NCI-H1417 (cell line): ENCODE results near the gene PNPLA2.

ENCODE experiments used
- DNase-seq, 3 experiments: peaks; one replicate each; lab custom pipeline; 2025; lab: John Stamatoyannopoulos, UW

PNPLA2 gene

GRCh38 chr11:843818-844692, 25.3 kb downstream of the PNPLA2 start:
- no peak for DNase-seq

GRCh38 chr11:844693-845644, 26.3 kb downstream of the PNPLA2 start:
- DNase-seq, result no peak

GRCh38 chr11:845872-846495, 27.3 kb downstream of the PNPLA2 start:
- DNase-seq, result no peak

GRCh38 chr11:846496-847098, 27.9 kb downstream of the PNPLA2 start:
- no peak for DNase-seq

- DNase-seq, result no peak
These were observed 29.2 kb downstream of the PNPLA2 start for GRCh38 chr11:847876-848275.

- DNase-seq, result peak; percentile 20 to 63 (median 60)
These were observed 29.7 kb downstream of the PNPLA2 start for GRCh38 chr11:848380-848931.

GRCh38 chr11:849104-849824, 30.6 kb downstream of the PNPLA2 start:
- peak; percentile 77 to 87 (median 87) for DNase-seq

- peak in 2 of 3 experiments; percentile 68 to 72 for DNase-seq
These were observed 31.4 kb downstream of the PNPLA2 start for GRCh38 chr11:849951-850774.

- DNase-seq, result peak in 2 of 3 experiments; percentile 22 to 54
These were observed 32.4 kb downstream of the PNPLA2 start for GRCh38 chr11:850775-851763.

- DNase-seq, result no peak
These were observed 34.0 kb downstream of the PNPLA2 start for GRCh38 chr11:852762-853161.

- no peak for DNase-seq
These were observed 35.2 kb downstream of the PNPLA2 start for GRCh38 chr11:853682-854448.

GRCh38 chr11:854601-855329, 36.1 kb downstream of the PNPLA2 start:
- no peak for DNase-seq

GRCh38 chr11:855330-855674, 36.6 kb downstream of the PNPLA2 start:
- DNase-seq, result no peak

- no peak for DNase-seq
These were observed 37.1 kb downstream of the PNPLA2 start for GRCh38 chr11:855796-856195.

GRCh38 chr11:856397-856796, 37.7 kb downstream of the PNPLA2 start:
- no peak for DNase-seq

- no peak for DNase-seq
These were observed 39.5 kb downstream of the PNPLA2 start for GRCh38 chr11:858053-858761.
